Heart left ventricle (tissue), 16 donors: ENCODE measurements around the gene TAF4. TPM values are rescaled to one million over a fixed set of nuclear protein-coding genes. Genes with fewer than 3 reads are reported as not detected.

Experiments used
- ATAC-seq, 4 donors: fragments of 200-7000 bp; cut with Tn5 transposase; one replicate each; pipeline ENCODE4 v1.9.1; 2020 to 2022; ENCODE audit warnings: moderate library complexity in 4 of 4, mild to moderate bottlenecking in 3 of 4, moderate number of reproducible peaks in 1 of 4
- DNase-seq, 5 donors: peaks; one replicate each; pipeline ENCODE4 v3.0.0-alpha.2; 2020
- H3K27ac ChIP-seq, 12 donors: fragments of 200-600 bp; sonication (generic) in 4 of 12; one replicate each; pipeline versions ENCODE4 v1.5.0 to v1.8.0; 2016 to 2022; ENCODE audit warnings: mild to moderate bottlenecking in 2 of 12
- H3K27me3 ChIP-seq, 9 donors: fragments of 200-600 bp; sonication (generic) in 2 of 9; one replicate each; pipeline versions ENCODE4 v1.5.1 to v1.8.0; 2016 to 2022; ENCODE audit warnings: mild to moderate bottlenecking in 3 of 9
- H3K36me3 ChIP-seq, 9 donors: fragments of 200-600 bp; sonication (generic) in 2 of 9; one replicate each; pipeline versions ENCODE4 v1.5.0 to v1.8.0; 2018 to 2022; ENCODE audit warnings: mild to moderate bottlenecking in 2 of 9
- H3K4me1 ChIP-seq, 12 donors: fragments of 200-600 bp; sonication (generic) in 4 of 12; one replicate each; pipeline versions ENCODE4 v1.5.0 to v1.8.0; 2016 to 2022; ENCODE audit warnings: mild to moderate bottlenecking in 3 of 12
- H3K4me3 ChIP-seq, 12 donors: fragments of 200-600 bp; sonication (generic) in 4 of 12; one replicate each; pipeline versions ENCODE4 v1.5.0 to v1.8.0; 2017 to 2022; ENCODE audit warnings: mild to moderate bottlenecking in 9 of 12, moderate library complexity in 4 of 12
- H3K9me3 ChIP-seq, 12 donors: fragments of 200-600 bp; sonication (generic) in 4 of 12; one replicate each; pipeline versions ENCODE4 v1.5.0 to v1.8.0; 2016 to 2022; ENCODE audit warnings: mild to moderate bottlenecking in 1 of 12
- CTCF ChIP-seq, 12 donors: fragments of 200-600 bp; sonication (generic) in 4 of 12; IDR thresholded peaks; one replicate each; pipeline versions ENCODE4 v1.5.0 to v1.8.0; 2018 to 2022; ENCODE audit warnings: antibody characterized with exemption in 12 of 12, mild to moderate bottlenecking in 5 of 12
- POLR2A ChIP-seq, 2 donors: fragments of 450-650 bp; IDR thresholded peaks; one replicate each; pipeline ENCODE4 v1.6.1; 2017; ENCODE audit warnings: antibody characterized with exemption in 2 of 2, mild to moderate bottlenecking in 2 of 2, moderate library complexity in 2 of 2
- WGBS, 4 donors: extraction: QIAGEN DNeasy Blood & Tissue Kit in 2 of 4; methylation state at CpG; one replicate each; pipeline versions ENCODE4 v1.1.5 to v1.1.7; 2013 to 2018; 5-methylcytosine and 5-hydroxymethylcytosine counted together
- intact Hi-C, 10 donors: fragments of 100-400 bp; cut with DNase I; formaldehyde crosslinking; loops; one replicate each; pipeline versions ENCODE4 v1.11.1 to v1.14.2; 2022
- polyA plus RNA-seq, 2 donors: library from polyadenylated mRNA; stranded (reverse); fragments of 200-250 nt; gene quantifications; one replicate each; pipeline ENCODE4 v1.2.3, GENCODE V29; 2013
- total RNA-seq, 9 donors: library from RNA; depleted of rRNA in 2 of 9; stranded (reverse); fragments of >200 nt in 2 of 9; fragmentation: NEBNext Ultra II Directional in 3 of 9; extraction: Animal tissue kit (Norgen Biotek cat#: 25700) in 3 of 9; gene quantifications; one replicate each; pipeline versions ENCODE4 v1.1.0 to v1.2.4, GENCODE V29; 2016 to 2023
- donor health status: ischemic (EF 13 %, LVEDD 7.1; RV severe dilation, severe dysfunction).
- donor health status: healthy with polysubstance abuse.
- donor health status: DM: no; HTN: yes; CAD: no.
- donor health status: DM: no; HTN: no; CAD: no.
- donor health status: ischemic (EF 25% LVEDD 6.9; RV normal size, moderate dysfunction).
- donor health status: ischemic (EF 25% LVEDD 5.7; RV mildly dilated, moderate dysfunction).
- donor health status: healthy.
- donor health status: DM: yes; HTN: yes; CAD: no.
- donor health status: ischemic (EF 35%, LVEDD 5.7; RV mildly dilated, moderate dysfunction).
- donor health status: nonischemic (EF 11% LVEDD 7.7; RV severe dilation, severe dysfunction).
- donor health status: DM: yes; HTN: yes; CAD: no.
- donor health status: PGD.
- donor health status: ischemic (EF 29% LVEDD 5.4; RV normal size, mild dysfunction).
- donor health status: nonischemic (EF 23%, LVEDD 6.1; RV moderate dilation, normal function).

Gene TAF4
- total and polyA plus RNA-seq, 11 donors = 4.5 to 37.7 (median 10.7) TPM

- Histone ChIP-seq H3K9me3 (peaks cover 0 to 27% (median 9%) of the 10 kb centered on the region in 12 donors), H3K27ac (no peak overlapping the region), H3K36me3 (no peaks in the 10 kb centered on the region), H3K27me3 (no peaks in the 10 kb centered on the region), H3K4me3 (no peak overlapping the region), H3K4me1 (no peaks in the 10 kb centered on the region)
- WGBS, 4 donors = 84 to 93% (median 88%) methylated on average over 4 of the region's 4 CpGs
- no peak for ATAC-seq
- DNase-seq = no peak
- no peak for TF ChIP-seq POLR2A (IDR thresholded peaks at IDR 0.05)
- no peak for TF ChIP-seq CTCF (IDR thresholded peaks at IDR 0.05)
- intact Hi-C loops = no loop called here
These were observed 35.4 kb upstream of the TAF4 start for GRCh38 chr20:62101078-62101477.

GRCh38 chr20:62097881-62098407 is 32.3 kb upstream of the TAF4 start:
- ATAC-seq (no peak), DNase-seq (no peak)
- H3K4me3 ChIP-seq = no peak overlapping the region
- H3K9me3 ChIP-seq = peaks cover 0 to 24% (median 9%) of the 10 kb centered on the region in 12 donors
- 75 to 80% (median 77%) methylated on average over 12 to 16 of the region's 16 CpGs for WGBS, 4 donors
- no peaks in the 10 kb centered on the region for H3K4me1 ChIP-seq
- TF ChIP-seq POLR2A (IDR thresholded peaks at IDR 0.05) = no peak
- no peak for TF ChIP-seq CTCF (IDR thresholded peaks at IDR 0.05)
- H3K27ac ChIP-seq = no peak overlapping the region
- H3K36me3 ChIP-seq = no peaks in the 10 kb centered on the region
- intact Hi-C loops = no loop called here
- no peaks in the 10 kb centered on the region for H3K27me3 ChIP-seq

- no peak overlapping the region for H3K4me3 ChIP-seq
- intact Hi-C loops = no loop called here
- no peak overlapping the region for H3K27ac ChIP-seq
- peaks cover 0 to under 1% (median 0%) of the 10 kb centered on the region in 9 donors for H3K27me3 ChIP-seq
- DNase-seq (no peak), ATAC-seq (no peak)
- peaks cover 0 to 19% (median 9%) of the 10 kb centered on the region in 12 donors for H3K9me3 ChIP-seq
- H3K36me3 ChIP-seq = no peaks in the 10 kb centered on the region
- no peaks in the 10 kb centered on the region for H3K4me1 ChIP-seq
- TF ChIP-seq CTCF (IDR thresholded peaks at IDR 0.05) (no peak), POLR2A (IDR thresholded peaks at IDR 0.05) (no peak)
- WGBS, 4 donors = 81 to 91% (median 86%) methylated on average over 23 to 30 of the region's 30 CpGs
These were observed 31.0 kb upstream of the TAF4 start for GRCh38 chr20:62096421-62097380.

GRCh38 chr20:62089393-62089792 is 23.7 kb upstream of the TAF4 start:
- ATAC-seq (no peak), DNase-seq (no peak)
- Histone ChIP-seq H3K36me3 (no peaks in the 10 kb centered on the region), H3K4me3 (no peak overlapping the region), H3K4me1 (no peaks in the 10 kb centered on the region), H3K27me3 (peaks cover 0 to 4% (median 0%) of the 10 kb centered on the region in 9 donors), H3K27ac (no peak overlapping the region), H3K9me3 (no peaks in the 10 kb centered on the region)
- WGBS, 4 donors = 34 to 50% (median 37%) methylated on average over 3 of the region's 3 CpGs
- peak in 1 of 12 donors; percentile 15 for TF ChIP-seq CTCF (IDR thresholded peaks at IDR 0.05)
- no peak for TF ChIP-seq POLR2A (IDR thresholded peaks at IDR 0.05)
- intact Hi-C loops = no loop called here
